ENCODE data around the gene MPI. TPM values are rescaled to one million over a fixed set of nuclear protein-coding genes. Genes with fewer than 3 reads are reported as not detected.
"Not testable (repeated sequence)": the region's sequence is repeated elsewhere in the genome, so short reads cannot be mapped to it uniquely, and the experiment has no call there.

MPI gene
- total RNA-seq, 1 donor from 2014 or later: 53.7 TPM

DNA sequence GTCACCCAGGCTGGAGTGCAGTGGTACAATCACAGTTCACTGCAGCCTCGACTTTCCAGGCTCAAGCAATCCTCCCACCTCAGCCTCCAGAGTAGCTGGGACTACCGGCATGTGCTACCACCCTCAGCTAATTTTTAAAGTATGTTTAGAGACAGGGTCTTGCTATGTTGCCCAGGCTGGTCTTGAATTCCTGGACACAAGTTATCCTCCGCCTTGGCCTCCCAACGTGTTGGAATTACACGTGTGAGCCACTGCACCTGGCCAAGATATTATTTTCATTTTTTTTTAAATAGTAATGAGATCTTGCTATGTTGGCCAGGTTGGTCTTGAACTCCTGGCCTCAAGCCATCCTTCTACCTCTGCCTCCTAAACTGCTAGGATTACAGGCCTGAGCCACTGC lies 4.4 kb upstream of the MPI start:
- peak; percentile 2 for DNase-seq
- ATAC-seq: no peak
- intact Hi-C loops (cut with micrococcal nuclease): no loop called here

DNA sequence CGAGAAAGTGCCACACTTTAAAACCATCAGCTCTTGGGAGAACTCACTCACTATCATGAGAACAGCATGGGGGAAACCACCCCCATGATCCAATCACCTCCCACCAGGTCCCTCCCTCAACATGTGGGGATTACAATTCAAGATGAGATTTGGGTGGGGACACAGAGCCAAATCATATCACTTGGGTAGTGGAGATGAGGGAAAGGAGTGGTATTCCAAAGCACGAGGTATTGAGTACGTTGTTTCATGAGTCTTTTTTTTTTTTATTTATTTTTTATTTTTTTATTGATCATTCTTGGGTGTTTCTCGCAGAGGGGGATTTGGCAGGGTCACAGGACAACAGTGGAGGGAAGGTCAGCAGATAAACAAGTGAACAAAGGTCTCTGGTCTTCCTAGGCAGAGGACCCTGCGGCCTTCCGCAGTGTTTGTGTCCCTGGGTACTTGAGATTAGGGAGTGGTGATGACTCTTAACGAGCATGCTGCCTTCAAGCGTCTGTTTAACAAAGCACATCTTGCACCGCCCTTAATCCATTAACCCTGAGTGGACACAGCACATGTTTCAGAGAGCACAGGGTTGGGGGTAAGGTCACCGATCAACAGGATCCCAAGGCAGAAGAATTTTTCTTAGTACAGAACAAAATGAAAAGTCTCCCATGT lies 2.2 kb upstream of the MPI start:
- intact Hi-C loops (cut with micrococcal nuclease); ATAC-seq; DNase-seq: not testable (repeated sequence)

DNA sequence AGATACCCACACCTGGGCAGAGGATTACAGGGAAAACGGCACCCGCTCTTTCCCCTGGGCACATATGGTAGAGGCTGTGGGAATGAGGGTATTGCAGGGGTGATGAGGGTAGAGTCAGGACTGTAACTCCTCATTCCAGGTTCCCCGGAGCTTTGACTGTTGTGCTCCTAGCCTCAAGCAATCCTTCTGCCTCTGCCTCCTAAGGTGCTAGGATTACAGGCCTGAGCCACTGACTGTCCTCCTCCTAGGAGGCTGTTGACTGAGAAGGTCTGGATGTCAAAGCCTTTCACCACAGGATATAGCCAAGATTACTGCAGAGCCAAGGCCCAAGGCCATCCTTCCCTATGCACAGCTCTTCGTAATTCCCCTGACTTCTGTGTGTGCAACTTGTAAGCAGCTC lies 1.1 kb upstream of the MPI start:
- intact Hi-C loops (cut with micrococcal nuclease): no loop called here
- ATAC-seq: no peak
- peak; percentile 14 for DNase-seq

DNA sequence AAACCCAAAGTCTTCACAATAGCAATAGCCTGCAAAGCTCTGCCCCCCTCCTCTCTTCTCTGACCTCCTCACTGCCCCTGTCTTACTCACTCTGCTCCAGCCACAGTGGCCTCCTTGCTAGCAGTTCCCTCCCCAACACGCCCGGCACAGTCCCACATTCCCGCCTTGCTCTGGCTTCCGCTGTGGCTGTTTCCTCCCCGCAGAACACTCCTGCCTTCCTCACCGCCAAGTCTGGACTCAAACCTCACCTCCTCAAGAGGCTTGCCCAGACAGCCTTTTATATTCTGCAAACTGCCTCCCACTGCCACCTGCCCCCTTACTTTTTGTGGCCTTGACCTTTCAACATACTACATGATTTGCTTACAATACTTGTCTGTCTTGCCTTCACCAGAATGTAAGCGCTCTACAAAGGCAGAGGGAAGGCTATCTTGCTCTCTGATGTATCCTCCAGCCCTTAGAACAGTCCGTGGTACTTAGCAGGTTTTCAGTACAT lies 406 bp upstream of the MPI start:
- intact Hi-C loops (cut with micrococcal nuclease): no loop called here
- peak; percentile 63 for DNase-seq
- ATAC-seq: peak; percentile 60

DNA sequence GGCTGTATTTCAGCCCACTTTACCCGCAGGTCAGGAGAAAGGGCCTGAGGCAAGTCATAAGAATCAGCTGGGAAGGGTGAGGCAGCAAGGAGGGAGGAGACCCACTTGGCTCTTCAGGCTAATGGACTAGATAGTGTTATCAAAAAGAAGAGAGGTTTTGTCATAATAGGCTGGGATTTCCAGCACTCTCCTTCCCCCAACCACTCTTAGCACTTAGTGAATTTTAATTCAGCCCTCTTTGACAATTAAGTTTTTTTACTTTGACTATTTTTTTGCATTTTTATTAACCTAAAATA lies 771 bp downstream of the MPI start:
- DNase-seq (no peak), ATAC-seq (no peak)
- intact Hi-C loops (cut with micrococcal nuclease): no loop called here

DNA sequence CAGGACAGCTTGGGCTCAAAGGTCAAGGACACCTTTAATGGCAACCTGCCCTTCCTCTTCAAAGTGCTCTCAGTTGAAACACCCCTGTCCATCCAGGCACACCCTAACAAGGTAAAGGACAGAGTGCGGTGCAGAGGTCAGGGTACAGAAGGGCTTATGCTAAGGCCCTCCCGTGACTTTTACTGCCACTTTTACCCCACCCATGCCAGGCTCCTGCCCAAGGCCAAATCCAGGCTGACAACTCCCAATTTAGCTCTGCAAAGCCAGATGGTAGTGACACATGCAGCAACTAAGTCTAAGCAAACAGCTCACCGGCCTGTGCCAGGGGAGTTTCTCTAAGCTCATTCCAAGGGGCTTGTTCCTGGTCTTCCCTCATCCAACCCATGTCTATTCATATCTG lies 1.6 kb downstream of the MPI start:
- DNase-seq (peak; percentile 30), ATAC-seq (peak; percentile 46)
- intact Hi-C loops (cut with micrococcal nuclease): no loop called here

DNA sequence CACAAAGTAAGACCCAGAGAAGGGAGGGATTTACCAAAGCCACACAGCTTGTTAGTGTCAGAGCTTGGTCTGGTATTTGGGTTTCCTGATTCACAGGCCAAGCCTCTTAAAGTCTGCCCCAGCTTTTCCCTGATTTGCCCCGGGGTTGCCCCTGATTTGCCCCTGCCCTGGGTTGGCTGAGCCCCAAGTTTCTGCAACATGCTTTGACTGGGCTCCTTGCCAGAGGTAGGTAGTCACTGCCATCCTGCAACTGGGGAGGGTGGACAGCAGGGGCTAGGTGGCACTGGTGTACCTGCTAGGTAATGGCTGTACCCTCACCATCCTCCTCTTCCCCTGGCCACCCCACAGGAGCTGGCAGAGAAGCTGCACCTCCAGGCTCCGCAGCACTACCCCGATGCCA lies 2.5 kb downstream of the MPI start:
- ATAC-seq (no peak), DNase-seq (peak; percentile 37)
- intact Hi-C loops (cut with micrococcal nuclease): no loop called here

DNA sequence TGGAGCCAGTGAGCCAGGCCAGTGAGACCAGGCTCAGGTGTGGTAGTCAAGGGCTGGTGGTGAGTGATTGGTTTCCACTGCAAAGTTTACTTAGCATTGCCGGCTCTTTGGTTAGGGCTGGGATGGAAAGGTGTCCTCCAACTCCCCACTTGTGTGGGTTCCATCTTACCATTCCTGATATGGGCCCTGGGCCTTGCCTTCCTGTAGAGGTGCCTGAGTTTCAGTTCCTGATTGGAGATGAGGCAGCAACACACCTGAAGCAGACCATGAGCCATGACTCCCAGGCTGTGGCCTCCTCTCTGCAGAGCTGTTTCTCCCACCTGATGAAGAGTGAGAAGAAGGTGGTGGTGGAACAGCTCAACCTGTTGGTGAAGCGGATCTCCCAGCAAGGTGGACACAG lies 3.1 kb downstream of the MPI start:
- ATAC-seq (no peak), DNase-seq (peak; percentile 0)
- intact Hi-C loops (cut with micrococcal nuclease): no loop called here

DNA sequence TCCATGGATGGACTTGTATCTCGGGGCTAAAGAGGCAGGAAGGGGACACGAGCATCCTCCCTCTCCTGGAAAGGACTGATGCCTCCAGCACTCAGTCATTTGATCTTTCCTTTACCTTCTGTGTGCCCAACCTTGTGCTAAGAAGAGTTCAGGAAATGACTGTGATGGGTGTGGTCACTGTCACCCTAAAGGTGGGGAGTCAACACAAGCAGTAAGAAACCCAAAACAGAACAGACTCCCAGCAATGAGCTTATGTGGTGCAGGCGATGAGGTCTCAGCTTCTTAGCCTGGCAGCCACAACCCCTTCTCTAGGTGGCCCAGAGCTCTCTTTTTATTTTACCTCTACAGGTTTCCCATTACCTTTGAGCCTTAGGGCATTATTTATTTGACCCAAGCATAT lies 3.8 kb downstream of the MPI start:
- DNase-seq (no peak), ATAC-seq (no peak)
- intact Hi-C loops (cut with micrococcal nuclease): no loop called here

DNA sequence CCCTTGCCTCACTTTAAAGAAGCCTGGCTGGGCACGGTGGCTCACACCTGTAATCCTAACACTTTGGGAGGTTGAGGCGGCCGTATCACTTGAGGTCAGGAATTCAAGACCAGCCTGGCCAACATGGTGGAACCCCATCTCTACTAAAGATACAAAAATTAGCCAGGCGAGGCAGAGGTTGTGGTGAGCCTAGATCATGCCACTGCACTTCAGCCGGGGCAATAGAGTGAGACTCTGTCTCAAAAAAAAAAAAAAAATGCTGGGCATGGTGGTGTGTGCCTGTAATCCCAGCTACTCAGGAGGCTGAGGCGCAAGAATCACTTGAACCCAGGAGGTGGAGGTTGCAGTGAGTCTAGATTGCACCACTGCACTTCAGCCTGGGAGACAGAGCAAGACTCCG lies 4.5 kb downstream of the MPI start:
- ATAC-seq; intact Hi-C loops (cut with micrococcal nuclease): not testable (repeated sequence)
- DNase-seq: peak; percentile 23

DNA sequence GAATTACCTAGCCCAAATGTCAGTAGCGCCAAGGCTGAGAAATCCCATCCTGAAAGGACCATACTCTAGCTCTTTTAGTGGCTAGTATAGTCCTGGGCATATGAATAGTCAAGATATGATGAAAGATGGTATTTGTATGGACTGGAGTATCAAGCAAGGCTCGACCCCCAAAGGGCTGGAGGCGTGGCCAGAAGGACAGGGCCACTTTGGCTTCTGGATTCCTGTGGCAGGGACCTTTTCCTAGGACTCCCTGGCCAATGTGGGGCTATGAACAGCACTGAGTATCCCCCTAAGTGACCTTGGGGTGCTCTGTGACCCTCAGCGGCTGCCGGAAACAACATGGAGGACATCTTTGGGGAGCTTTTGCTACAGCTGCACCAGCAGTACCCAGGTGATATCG lies 6.0 kb downstream of the MPI start:
- DNase-seq (peak; percentile 3), ATAC-seq (no peak)
- intact Hi-C loops (cut with micrococcal nuclease): no loop called here

DNA sequence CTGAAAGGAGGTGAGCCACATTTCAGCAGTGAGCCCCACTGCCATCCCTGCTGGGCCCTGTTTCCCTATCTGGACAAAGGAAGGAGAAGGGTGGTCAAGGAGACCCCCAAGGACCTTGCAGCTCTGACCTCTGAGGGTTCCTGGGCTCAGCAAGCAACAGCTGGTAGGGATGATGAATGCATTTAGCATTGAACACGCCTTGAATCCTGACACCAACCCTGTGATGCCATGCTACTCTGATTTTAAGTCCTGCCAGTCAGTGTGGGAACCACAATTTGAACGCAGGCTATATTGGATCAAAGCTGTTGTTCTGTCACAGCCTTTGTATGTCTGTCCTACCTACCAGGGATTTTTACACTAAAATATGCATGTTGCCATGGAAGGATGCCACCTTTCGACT lies 6.5 kb downstream of the MPI start:
- ATAC-seq (no peak), DNase-seq (peak; percentile 10)
- intact Hi-C loops (cut with micrococcal nuclease): no loop called here

DNA sequence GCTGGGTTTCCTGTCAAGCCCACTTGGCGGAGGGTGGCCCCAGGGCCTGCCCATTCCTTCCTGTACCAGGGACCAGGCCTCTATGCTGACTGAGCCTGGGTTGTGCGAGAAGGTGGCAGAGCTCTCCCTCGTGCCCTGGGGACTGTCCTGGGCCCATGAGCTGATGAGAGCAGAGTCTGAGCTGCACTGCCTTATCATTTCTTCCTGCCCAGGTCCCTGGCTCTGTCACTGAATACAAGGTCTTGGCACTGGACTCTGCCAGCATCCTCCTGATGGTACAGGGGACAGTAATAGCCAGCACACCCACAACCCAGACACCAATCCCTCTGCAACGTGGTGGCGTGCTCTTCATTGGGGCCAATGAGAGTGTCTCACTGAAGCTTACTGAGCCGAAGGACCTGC lies 7.5 kb downstream of the MPI start:
- peak; percentile 35 for DNase-seq
- intact Hi-C loops (cut with micrococcal nuclease): no loop called here
- ATAC-seq: peak; percentile 65

DNA sequence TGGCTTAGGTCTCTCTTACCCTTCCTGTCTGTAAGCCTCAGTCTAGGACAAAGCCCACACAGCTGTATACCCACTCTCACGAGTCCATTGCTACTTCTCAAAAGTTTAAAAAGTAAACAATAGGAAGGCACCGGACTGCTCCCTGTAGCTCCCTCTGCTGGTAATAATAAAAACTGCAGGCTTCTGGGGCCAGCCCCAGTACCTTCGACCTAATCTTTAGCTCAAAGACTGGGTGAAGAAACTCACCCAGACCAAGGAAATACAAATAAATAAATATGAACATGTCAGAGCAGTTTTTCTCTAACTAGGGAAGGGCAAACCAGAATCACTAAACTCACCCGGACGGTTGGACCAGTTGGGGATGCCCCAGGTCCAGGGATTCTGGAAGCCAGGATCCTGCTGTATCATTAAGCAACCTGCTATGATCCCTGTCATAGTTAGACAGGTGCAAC lies 11.8 kb downstream of the MPI start:
- DNase-seq: peak; percentile 49
- ATAC-seq: peak; percentile 17
- intact Hi-C loops (cut with micrococcal nuclease): loop anchor here (10.0 kb wide), 1 partner anchor 57 kb away; the partner anchor contains the start of gene ULK3

DNA sequence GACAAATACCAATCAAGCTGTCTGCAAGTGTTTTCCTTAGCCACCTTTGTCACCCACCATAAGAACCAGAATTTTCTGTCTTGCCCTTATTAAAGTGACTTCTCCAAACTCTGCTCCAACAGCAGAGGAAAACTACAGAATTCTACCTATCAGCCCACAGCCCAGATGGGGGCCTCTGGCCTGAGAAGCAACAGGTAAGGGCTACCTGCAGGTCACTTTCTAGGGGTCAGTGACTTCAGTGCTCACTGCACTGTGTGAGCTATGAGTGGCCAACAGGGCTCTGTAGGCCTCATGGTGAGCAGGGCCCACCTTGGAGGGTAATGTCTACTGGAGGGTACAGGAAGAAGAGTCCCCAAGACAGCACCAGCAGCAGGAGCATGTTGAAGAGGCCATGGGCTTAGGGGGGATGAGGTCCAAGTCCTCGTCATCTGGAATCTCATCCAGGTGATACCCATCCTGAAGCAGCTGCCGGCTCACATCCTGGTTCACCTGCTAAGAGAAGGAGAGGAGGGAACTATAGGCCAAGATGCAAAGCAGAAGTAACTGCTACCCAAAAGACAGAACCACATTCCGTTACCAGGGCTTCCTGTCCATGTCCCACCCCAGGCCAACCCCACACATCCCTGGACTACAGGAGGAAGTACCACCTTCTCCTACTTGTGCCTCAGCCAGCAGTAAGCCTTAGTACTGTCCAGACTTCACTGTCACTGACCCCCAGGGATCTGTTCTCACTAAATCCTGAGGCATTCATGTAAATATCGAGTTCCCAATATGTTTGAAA lies 12.6 kb downstream of the MPI start:
- ATAC-seq: no peak
- intact Hi-C loops (cut with micrococcal nuclease): loop anchor here (10.0 kb wide), 1 partner anchor 58 kb away; the partner anchor contains the start of gene ULK3

DNA sequence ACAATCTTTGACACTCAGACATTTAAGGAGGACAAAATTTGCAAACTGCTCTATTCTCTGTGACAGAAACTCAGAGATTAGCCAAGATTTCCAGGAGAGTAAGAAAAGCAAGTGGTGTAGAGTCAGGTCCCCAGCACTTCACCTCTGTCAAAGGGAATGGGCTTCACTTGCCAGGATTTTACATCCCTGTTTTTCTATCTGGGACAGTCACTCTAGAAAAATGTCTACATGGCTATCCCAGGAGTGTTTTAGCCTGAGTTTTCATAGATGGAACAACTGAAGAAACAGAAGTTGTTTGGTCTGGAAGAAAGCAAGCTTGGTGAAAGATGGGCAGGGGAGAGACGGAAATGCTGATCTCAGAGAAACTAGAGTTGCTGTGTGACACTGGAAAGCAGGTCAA lies 13.8 kb downstream of the MPI start:
- DNase-seq: no peak
- intact Hi-C loops (cut with micrococcal nuclease): loop anchor here (10.0 kb wide), 1 partner anchor 59 kb away; the partner anchor contains the start of gene ULK3
- ATAC-seq: no peak

More for the DNA sequence above, 12.6 kb downstream of the MPI start:
- DNase-seq: peak; percentile 13

DNA sequence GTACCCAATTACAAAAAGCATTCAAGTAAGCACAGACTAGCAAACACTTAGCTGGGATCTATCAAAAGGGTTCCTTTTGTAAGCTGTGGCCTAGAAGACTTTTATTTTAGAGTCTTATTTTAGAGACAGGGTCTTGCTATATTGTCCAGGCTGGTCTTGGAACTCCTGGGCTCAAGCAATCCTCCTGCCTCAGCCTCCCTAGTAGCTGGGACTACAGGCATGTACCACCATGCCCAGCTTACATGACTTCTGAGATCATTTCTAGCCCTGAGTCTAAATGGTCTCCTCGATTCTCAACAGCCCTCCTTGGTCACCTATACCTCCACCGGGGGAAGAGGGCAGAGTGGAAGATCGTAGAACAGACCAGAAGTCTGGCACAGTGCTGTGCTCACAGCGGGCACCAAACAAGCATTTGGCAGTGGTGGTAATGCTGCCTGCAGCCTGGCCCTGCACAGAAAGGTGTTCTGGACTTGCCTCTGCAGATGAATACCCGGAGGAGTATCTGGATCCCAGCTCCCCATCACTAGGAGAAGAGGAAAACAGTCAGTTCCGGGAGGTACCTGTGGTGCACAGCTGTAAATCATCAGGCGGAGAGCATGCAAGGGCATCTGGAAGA lies 14.5 kb downstream of the MPI start:
- intact Hi-C loops (cut with micrococcal nuclease): loop anchor here (10.0 kb wide), 1 partner anchor 59 kb away; the partner anchor contains the start of gene ULK3
- DNase-seq (peak; percentile 7), ATAC-seq (no peak)

DNA sequence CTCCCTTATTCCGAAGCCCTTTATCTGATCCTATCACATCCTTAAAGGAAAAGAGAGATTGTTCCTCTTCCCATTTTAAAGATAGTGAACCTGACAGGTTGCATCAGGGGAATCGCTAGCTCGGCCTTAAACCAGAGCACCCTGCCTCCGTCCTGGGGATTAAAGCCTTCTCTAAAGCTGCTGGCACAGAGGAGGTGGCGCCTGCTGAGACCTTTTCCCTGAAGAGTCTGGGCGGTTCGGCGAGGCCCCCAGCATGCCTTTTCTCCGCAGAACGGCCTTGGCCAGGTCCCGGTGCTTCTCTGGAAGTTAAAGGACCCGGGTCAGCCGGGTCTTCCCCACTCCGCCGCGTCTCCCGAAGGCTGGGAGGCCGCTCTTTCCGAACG lies 16.2 kb downstream of the MPI start:
- intact Hi-C loops (cut with micrococcal nuclease): loop anchor here (10.0 kb wide), 1 partner anchor 61 kb away; the partner anchor contains the start of gene ULK3
- peak; percentile 30 for ATAC-seq
- no peak for DNase-seq

DNA sequence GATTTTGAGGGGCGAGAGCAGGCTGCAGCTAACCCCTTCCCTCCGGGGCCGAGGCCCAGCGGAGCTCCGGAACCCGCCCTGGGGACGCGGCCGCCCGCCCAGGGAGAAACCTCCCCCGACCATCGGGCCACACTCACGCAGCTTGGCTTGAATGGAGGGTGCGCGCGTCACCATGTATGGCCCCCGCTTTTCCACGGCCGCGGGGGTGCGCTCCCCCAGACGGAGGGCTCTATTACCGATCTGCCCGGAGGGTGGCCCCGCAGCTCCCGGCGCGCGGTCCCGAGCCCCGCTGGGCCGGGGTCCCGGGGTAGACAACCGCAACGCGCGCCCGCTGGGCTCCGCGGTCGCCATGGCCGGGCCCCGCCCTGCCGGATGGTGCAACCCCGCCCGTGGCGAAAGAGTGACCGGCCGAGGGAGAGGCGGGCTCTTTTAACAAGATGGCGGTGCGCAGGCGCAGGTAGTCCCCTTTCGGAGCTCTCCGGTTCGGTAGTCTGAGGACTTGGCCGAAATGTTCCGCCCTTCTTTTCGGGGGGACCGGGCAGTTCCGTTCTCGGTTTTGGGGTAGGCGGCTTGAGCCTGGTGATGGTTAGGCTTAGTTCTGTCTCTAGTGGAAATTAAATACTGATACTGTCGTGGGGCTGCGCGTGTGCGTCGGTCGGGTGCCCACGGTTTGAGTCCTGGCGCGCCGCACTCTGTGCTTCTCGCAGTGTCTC lies 16.8 kb downstream of the MPI start, which contains the start of gene FAM219B:
Gene FAM219B (minus strand): TSS at position 402 of the 713 bp plus-strand sequence. CDS start 51 bp downstream, at position 351.
- intact Hi-C loops (cut with micrococcal nuclease): loop anchor here (10.0 kb wide), 1 partner anchor 62 kb away; the partner anchor contains the start of gene ULK3
- peak; percentile 97 for DNase-seq
- ATAC-seq: peak; percentile 94
